Hematopoietic multipotent progenitor cell treated with erythropoietin and hydrocortisone succinate and interleukin-3 and kit ligand, for 15 days (in vitro differentiated cells): ENCODE measurements around the gene GPX6.
A peak's percentile ranks its signal among the peaks of the same experiment; 100 is the strongest.
"Not testable (repeated sequence)": the region's sequence is repeated elsewhere in the genome, so short reads cannot be mapped to it uniquely, and the experiment has no call there.

ENCODE experiments used
- DNase-seq: peaks from one replicate; pipeline ENCODE4 v3.0.0-alpha.2; 2015; ENCODE audit warnings: low spot score

GPX6 gene

GRCh38 chr6:28515676-28516075 is at the start of gene GPX6:
Gene GPX6 (minus strand): TSS chr6:28515793. CDS start chr6:28515743, 50 bp downstream.
- no peak for DNase-seq

GRCh38 chr6:28563430-28564095 is 48.0 kb upstream of the GPX6 start:
- DNase-seq, result no peak

GRCh38 chr6:28558629-28559028 is 43.0 kb upstream of the GPX6 start:
- no peak for DNase-seq

- no peak for DNase-seq
Observed at GRCh38 chr6:28555136-28555535, 39.5 kb upstream of the GPX6 start.

GRCh38 chr6:28553986-28554881 is 38.6 kb upstream of the GPX6 start:
- no peak for DNase-seq

GRCh38 chr6:28553384-28553985 is 37.9 kb upstream of the GPX6 start:
- DNase-seq, result no peak

- DNase-seq, result no peak
Observed at GRCh38 chr6:28551891-28552666, 36.5 kb upstream of the GPX6 start.

GRCh38 chr6:28547003-28547402 is 31.4 kb upstream of the GPX6 start:
- not testable (repeated sequence) for DNase-seq

- no peak for DNase-seq
Observed at GRCh38 chr6:28545955-28546354, 30.4 kb upstream of the GPX6 start.

- DNase-seq, result no peak
Observed at GRCh38 chr6:28543651-28544610, 28.3 kb upstream of the GPX6 start.

- peak; percentile 50 for DNase-seq
Observed at GRCh38 chr6:28542440-28543296, 27.1 kb upstream of the GPX6 start.

GRCh38 chr6:28541996-28542395 is 26.4 kb upstream of the GPX6 start:
- no peak for DNase-seq

GRCh38 chr6:28537509-28538140 is 22.0 kb upstream of the GPX6 start:
- DNase-seq, result no peak

GRCh38 chr6:28537065-28537464 is 21.5 kb upstream of the GPX6 start:
- no peak for DNase-seq

GRCh38 chr6:28534875-28535274 is 19.3 kb upstream of the GPX6 start:
- DNase-seq, result no peak

GRCh38 chr6:28534306-28534705 is 18.7 kb upstream of the GPX6 start:
- no peak for DNase-seq

- DNase-seq, result no peak
Observed at GRCh38 chr6:28531479-28532128, 16.0 kb upstream of the GPX6 start.

- DNase-seq, result no peak
Observed at GRCh38 chr6:28530777-28531176, 15.2 kb upstream of the GPX6 start.

GRCh38 chr6:28525496-28526039 is 10.0 kb upstream of the GPX6 start, which contains the start of gene GPX5:
Gene GPX5 (plus strand): TSS chr6:28525881. CDS start chr6:28526014, 133 bp downstream.
- DNase-seq, result no peak
